ENCODE results near the gene PPP6R3.

PPP6R3 gene

GRCh38 chr11:68643585-68643984 lies 183.0 kb downstream of the PPP6R3 start:
- FAIRE-seq (no peak), DNase-seq (ENCODE audit: low spot score) (no peak)

DNA sequence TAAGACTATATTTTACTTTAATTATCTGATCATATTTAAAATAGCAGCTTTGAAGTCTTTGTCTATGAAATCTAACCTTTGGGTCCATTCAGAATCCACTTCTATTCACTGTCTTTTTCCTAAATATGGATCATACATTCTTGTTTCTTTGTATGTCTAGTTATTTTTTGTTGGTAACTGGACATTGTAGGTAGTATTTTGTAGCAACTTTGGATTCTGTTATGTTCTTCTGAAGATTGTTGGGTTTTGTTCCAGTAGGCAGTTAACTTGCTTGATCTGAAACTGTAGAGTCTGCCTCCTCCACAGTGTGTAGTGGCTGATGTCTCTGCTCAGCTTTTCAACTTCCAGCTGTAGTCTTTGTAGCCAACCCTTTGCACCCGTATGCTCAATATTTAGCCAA lies 186.3 kb downstream of the PPP6R3 start:
- no peak for FAIRE-seq

DNA sequence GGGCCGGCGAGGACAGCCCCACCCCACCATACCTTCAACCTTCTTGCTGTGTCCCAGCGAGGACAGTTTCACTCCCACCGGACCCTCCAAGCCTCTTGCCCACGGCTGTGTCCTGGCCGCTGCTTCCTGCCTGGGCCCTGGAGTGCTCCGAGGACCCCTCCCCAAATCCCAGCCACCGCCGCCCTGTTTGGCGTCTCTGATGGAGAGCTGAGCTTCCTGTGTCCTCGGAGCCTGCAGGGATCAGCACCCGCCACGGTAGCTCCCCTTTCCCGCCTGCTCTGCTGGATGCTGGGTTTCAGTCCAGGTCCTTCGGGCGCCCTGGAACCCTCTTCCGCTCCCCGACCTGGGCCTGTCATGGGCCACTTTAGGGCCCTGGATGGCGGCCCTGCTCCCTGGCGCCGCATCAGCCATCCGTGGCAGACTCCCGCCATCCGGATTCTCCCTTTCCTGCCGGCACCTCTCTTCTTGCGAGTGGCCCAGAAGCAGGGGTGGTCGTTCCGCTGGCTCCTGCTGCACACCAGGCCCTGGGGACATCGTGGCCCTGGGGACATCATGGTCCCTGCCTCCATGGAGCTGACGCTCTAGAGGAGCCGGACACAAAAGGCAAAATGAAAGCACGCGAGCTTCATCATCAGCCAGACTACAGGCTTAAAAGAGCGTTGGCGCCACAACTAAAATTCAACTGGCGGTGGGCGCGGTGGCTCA lies 189.5 kb downstream of the PPP6R3 start:
- FAIRE-seq (no peak), DNase-seq (ENCODE audit: low spot score) (no peak)

More for the DNA sequence above, 186.3 kb downstream of the PPP6R3 start:
- DNase-seq (ENCODE audit: low spot score): no peak

- DNase-seq (ENCODE audit: low spot score) (no peak), FAIRE-seq (no peak)
These were observed 190.2 kb downstream of the PPP6R3 start for GRCh38 chr11:68650801-68651200.

- no peak for DNase-seq (ENCODE audit: low spot score)
These were observed 190.8 kb downstream of the PPP6R3 start for GRCh38 chr11:68651208-68651984.

DNA sequence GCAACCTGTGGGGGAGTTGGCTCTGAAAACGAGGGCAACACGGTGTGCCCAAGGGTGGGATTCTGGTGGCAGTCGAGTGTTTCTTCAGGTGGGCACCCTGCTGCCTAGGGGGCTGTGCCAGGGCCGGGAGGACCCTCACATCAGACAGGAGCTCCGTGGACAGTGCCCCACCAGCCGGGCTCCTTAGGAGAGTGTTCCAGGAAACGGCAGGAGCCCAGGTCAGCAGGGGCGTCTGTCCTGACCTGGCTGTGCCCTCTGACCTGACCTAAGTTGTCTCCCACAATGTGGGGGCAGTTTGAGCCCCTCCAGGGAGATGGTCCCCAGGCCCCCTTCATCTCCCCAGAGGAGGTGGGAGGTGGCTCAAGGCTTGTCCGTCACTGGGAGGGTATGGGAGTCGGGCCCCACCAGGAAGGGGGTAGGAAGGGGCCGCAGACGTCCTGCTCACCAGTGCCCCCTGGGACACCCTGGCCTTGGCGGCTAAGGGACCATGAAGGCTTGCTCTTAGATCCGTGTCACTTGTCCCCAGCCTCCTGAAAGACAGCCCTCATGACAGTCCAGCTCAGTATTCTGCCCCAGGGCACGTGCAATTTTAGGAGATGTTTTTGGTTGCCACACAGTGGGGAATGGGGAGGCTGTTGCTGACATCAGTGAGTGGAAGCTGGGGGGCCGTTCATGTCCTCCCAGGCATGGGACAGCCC lies 191.6 kb downstream of the PPP6R3 start:
- no peak for FAIRE-seq
- no peak for DNase-seq (ENCODE audit: low spot score)

More at GRCh38 chr11:68651208-68651984, 190.8 kb downstream of the PPP6R3 start:
- no peak for FAIRE-seq

GRCh38 chr11:68652683-68653156 lies 192.2 kb downstream of the PPP6R3 start:
- no peak for DNase-seq (ENCODE audit: low spot score)
- no peak for FAIRE-seq

DNA sequence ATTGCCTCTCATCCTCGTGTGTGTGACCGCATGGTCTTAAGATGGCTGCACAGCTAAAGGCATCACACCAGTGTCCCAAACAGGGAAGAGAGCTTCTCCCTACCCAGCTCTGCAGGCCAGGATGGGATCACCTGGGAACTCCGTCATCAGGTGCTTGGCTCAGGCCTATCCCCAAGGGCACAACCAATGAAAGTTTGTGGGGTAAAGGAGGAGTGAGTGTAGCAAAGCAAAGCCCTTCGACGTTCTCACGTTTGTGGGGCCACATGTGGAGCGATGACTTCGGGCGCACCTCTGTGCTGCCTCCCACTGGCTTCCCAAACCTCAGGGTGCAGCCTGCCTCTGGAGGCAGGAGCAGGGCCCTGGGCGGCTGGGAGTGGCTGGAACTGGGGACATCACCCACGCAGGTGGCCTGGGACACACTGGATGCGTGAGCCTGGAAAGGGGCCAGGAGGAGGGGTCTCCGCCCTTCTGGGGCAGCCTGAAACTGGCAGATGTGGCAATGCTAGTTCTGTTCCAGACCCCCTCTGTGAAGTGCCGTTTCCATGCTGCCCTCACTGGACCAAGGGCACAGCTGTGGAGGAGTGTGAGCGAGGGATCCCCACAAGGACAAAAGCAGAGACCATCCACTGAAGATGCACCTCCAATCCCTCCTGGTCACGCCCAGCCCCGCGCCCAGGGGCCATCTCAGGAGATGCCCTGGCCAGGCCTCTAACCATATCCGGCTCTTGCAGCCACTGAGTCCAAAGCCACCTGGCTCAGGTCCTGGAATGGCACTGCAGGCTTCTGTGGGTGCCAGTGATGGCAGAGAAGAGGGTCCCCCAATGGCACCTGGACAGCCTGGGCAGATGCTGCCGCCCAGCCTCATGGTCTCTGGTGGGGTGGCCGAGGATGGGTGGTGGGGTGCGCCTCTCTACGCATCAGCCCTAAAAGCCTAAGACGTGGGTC lies 193.2 kb downstream of the PPP6R3 start:
- no peak for FAIRE-seq
- no peak for DNase-seq (ENCODE audit: low spot score)

GRCh38 chr11:68654978-68655377 lies 194.4 kb downstream of the PPP6R3 start:
- DNase-seq (ENCODE audit: low spot score) (no peak), FAIRE-seq (no peak)

DNA sequence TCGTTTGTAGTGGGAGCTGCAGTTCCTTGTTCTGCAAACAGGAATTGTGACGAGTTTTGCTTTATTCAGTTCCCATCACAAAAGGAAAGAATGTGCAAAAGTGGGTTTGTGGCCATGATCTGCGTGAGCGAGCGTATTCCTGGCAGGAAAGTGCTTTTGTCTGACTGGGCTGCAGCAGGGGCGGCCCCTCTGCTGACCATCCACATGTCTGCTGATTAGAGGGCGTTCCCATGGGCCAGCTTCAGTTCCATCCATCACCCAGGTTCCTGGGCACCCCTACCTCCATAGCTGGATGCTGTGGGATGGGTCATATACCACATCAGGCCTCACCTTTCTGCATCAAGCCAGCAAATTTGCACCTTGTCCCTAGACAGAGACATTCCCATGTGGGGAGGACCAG lies 194.9 kb downstream of the PPP6R3 start:
- no peak for FAIRE-seq

GRCh38 chr11:68655806-68656205 lies 195.3 kb downstream of the PPP6R3 start:
- DNase-seq (ENCODE audit: low spot score): no peak
- FAIRE-seq: no peak

More for the DNA sequence above, 194.9 kb downstream of the PPP6R3 start:
- no peak for DNase-seq (ENCODE audit: low spot score)

- FAIRE-seq: no peak
- no peak for DNase-seq (ENCODE audit: low spot score)
These were observed 196.6 kb downstream of the PPP6R3 start for GRCh38 chr11:68657021-68657780.

DNA sequence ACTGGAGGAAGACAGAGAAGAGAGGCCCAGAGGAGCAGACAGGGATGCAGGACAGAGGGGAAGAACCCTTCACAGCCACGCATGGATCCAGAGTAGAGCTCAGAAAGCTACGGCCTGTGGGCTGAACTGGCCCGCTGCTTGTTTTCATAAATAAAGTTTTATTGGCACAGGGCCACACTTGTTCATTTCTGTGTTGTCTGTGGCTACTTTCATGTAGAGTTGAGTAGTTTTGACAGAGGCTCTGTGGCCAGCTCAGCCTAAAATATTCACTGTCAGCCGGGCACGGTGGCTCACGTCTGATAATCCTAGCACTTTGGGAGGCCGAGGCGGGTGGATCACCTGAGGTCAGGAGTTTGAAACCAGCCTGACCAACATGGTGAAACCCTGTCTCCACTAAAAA lies 197.5 kb downstream of the PPP6R3 start:
- DNase-seq (ENCODE audit: low spot score) (no peak), FAIRE-seq (no peak)

- DNase-seq (ENCODE audit: low spot score) (no peak), FAIRE-seq (no peak)
These were observed 198.1 kb downstream of the PPP6R3 start for GRCh38 chr11:68658661-68659060.

DNA sequence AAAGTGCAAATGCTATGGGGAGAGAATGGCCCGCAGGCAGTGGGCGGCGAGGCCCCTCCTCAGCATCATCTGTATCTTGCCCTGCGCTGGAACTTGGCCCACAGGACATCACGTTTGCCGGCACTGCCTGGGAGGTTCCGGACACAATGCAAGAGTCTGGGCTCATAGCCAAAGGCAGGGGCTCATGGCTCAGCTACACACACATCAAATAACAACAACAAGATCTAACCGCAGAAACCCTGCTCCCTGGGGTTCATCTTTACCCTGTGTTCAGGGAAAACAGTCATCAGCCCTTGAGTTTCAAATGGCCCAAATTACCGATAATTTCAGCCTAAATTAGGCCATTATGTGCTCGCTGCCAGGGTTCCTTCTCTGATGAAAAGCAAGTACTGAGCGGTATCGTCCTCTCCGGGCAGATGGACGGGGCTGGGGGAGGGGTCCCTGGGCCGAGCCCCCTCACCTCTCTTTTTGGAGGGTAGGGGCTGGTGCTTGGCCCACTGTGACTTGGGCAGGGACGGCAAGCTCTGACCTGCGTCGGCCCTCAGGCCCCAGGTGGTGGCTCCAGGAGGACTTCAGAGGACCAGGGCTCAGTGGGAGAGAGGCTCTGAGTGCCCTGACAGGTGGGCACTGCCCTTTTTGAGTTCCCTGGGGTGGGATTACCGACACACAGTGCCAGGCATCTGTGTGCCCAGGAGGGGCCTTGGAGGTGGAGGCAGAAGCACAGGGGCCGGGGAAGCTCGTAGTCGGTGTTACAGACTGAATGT lies 198.8 kb downstream of the PPP6R3 start:
- no peak for FAIRE-seq
- peak; percentile 29 for DNase-seq (ENCODE audit: low spot score)

GRCh38 chr11:68660066-68660810 lies 199.7 kb downstream of the PPP6R3 start:
- no peak for FAIRE-seq
- no peak for DNase-seq (ENCODE audit: low spot score)

GRCh38 chr11:68661014-68661413 lies 200.5 kb downstream of the PPP6R3 start:
- FAIRE-seq (no peak), DNase-seq (ENCODE audit: low spot score) (no peak)

DNA sequence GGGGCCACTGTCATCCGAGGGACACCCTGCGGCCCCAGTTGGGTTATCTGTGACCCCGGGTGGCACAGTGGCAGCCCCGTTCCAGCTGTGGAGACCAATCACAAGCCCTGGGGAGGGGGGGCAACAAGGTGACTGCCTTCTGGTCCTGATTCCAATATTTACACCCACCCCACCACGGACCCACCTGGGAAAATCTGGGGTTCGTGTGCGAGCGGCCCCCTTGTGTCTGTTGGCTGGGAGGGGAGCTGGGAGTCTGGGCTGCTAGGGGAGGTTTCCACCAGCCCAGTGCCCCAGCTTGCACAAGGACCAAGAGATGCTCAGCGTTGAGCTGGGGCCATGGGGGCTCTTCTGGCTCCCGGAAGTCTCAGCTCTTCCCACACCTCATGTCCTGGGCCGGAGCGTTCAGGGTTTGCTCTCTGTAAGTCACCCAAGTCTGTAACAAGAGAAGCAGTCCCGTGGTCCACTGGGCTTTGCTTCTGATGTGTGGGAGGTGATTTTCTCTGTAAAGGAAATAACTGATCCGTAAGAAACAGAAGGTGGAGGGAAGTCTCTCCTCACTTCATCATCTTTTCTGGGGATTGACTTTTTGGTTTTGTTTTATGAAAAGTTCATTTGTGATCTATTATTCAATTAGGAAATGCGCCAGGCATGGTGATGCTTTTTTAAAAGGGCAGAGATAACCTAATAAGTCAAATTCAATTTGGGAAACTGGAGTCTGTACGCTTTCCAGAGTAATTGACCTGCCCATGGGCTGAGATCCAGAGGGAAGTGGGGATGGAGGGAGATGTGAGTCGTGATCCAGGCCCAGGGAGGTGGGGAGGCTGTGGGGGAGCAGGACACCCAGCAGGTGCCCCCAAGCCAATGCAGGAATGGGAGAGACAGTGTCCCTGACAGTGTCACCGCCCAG lies 201.4 kb downstream of the PPP6R3 start:
- DNase-seq (ENCODE audit: low spot score) (no peak), FAIRE-seq (no peak)
